Measurements from ENCODE around the gene WAC. TPM values are rescaled to one million over a fixed set of nuclear protein-coding genes. Genes with fewer than 3 reads are reported as not detected.
A peak's percentile ranks its signal among the peaks of the same experiment; 100 is the strongest.
"Not testable (repeated sequence)": the region's sequence is repeated elsewhere in the genome, so short reads cannot be mapped to it uniquely, and the experiment has no call there.

WAC gene
- polyA plus RNA-seq, 1 of the 3 experiments (the other 2 are of a cell fraction), result 31.1 TPM

- H3K9ac ChIP-seq; DNase-seq; H3F3A ChIP-seq (replicated peaks; ENCODE audit: insufficient read depth); H3K36me3 ChIP-seq (replicated peaks in 1 of 2; ENCODE audit: control insufficient read depth in 1 of 2, insufficient read depth in 2 of 2, low read length in 1 of 2); H3K4me2 ChIP-seq; H3K9me2 ChIP-seq; H3K4me3 ChIP-seq (ENCODE audit: low read depth in 2 of 2, low read length in 1 of 2); POLR2A ChIA-PET; H3K79me2 ChIP-seq (ENCODE audit: insufficient read depth); H3K27me3 ChIP-seq (ENCODE audit: insufficient read depth); H2AFZ ChIP-seq (ENCODE audit: low read depth); H3K27ac ChIP-seq (ENCODE audit: low read depth in 2 of 2, low read length in 1 of 2); H3K4me1 ChIP-seq (ENCODE audit: control insufficient read depth in 1 of 2, insufficient read depth in 2 of 2, low read depth in 1 of 2, low read length in 1 of 2); H4K20me1 ChIP-seq (ENCODE audit: insufficient read depth); H3K9me3 ChIP-seq: not testable (repeated sequence)
- WGBS (ENCODE audit: low lambda C conversion rate), result 33% methylated on average over 2 of the region's 2 CpGs
- CTCF ChIA-PET, result interaction anchor here (2.1 kb wide), 1 partner anchor 12 kb away, joined by 6 read pairs; no protein-coding TSS in a partner anchor
Measured at GRCh38 chr10:28490256-28490865, 42.6 kb upstream of the WAC start.

GRCh38 chr10:28492116-28492920 is 40.6 kb upstream of the WAC start:
- Histone ChIP-seq H3K36me3 (replicated peaks in 1 of 2; ENCODE audit: control insufficient read depth in 1 of 2, insufficient read depth in 2 of 2, low read length in 1 of 2) (no peaks in the 10 kb centered on the region), H3K4me1 (ENCODE audit: control insufficient read depth in 1 of 2, insufficient read depth in 2 of 2, low read depth in 1 of 2, low read length in 1 of 2) (peaks cover 0 to 2% of the 10 kb centered on the region in 2 experiments; a peak in 2 of 4 replicates), H3F3A (replicated peaks; ENCODE audit: insufficient read depth) (no peaks in the 10 kb centered on the region), H3K4me2 (no peak overlapping the region), H3K27ac (ENCODE audit: low read depth in 2 of 2, low read length in 1 of 2) (peak overlapping the region in 1 of 2 experiments; percentile 36; a peak in 2 of 4 replicates), H2AFZ (ENCODE audit: low read depth) (no peak overlapping the region), H4K20me1 (ENCODE audit: insufficient read depth) (no peaks in the 10 kb centered on the region), H3K79me2 (ENCODE audit: insufficient read depth) (no peaks in the 10 kb centered on the region), H3K9me2 (no peaks in the 10 kb centered on the region), H3K4me3 (ENCODE audit: low read depth in 2 of 2, low read length in 1 of 2) (no peak overlapping the region), H3K9me3 (no peaks in the 10 kb centered on the region), H3K27me3 (ENCODE audit: insufficient read depth) (no peaks in the 10 kb centered on the region), H3K9ac (no peak overlapping the region)
- peak; percentile 26 for DNase-seq
- WGBS (ENCODE audit: low lambda C conversion rate), result 58% methylated on average over 12 of the region's 12 CpGs
- no peak for TF ChIP-seq NRF1 (IDR thresholded peaks at IDR 0.05; ENCODE audit: low read depth, low read length)
- no peak for TF ChIP-seq TEAD4 (IDR thresholded peaks at IDR 0.05; ENCODE audit: borderline replicate concordance, insufficient read depth)
- TF ChIP-seq TAF1 (IDR thresholded peaks at IDR 0.05; ENCODE audit: borderline replicate concordance, low read depth, low read length), result no peak
- no peak for TF ChIP-seq GABPA (IDR thresholded peaks at IDR 0.05; ENCODE audit: low read depth)
- TF ChIP-seq GATA2 (CRISPR knock-in tag; IDR thresholded peaks at IDR 0.05), result no peak
- no peak for TF ChIP-seq EZH2phosphoT487 (IDR thresholded peaks at IDR 0.05; ENCODE audit: borderline replicate concordance, low read depth)
- TF ChIP-seq FOXJ3 (CRISPR knock-in tag; IDR thresholded peaks at IDR 0.05), result no peak
- ChIA-PET POLR2A (no interaction called here), CTCF (interaction anchor here (0.8 to 2.1 kb wide), 3 partner anchors 11 to 14 kb away, joined by 3 to 6 read pairs (median 4); no protein-coding TSS in a partner anchor)

- POLR2A ChIA-PET, result no interaction called here
- no peak overlapping the region for H3K27ac ChIP-seq (ENCODE audit: low read depth in 2 of 2, low read length in 1 of 2)
- no peak overlapping the region for H2AFZ ChIP-seq (ENCODE audit: low read depth)
- 34% methylated on average over 2 of the region's 2 CpGs for WGBS (ENCODE audit: low lambda C conversion rate)
- H4K20me1 ChIP-seq (ENCODE audit: insufficient read depth), result no peaks in the 10 kb centered on the region
- DNase-seq, result no peak
- H3K9me2 ChIP-seq, result no peaks in the 10 kb centered on the region
- no peaks in the 10 kb centered on the region for H3K36me3 ChIP-seq (replicated peaks in 1 of 2; ENCODE audit: control insufficient read depth in 1 of 2, insufficient read depth in 2 of 2, low read length in 1 of 2)
- H3K4me1 ChIP-seq (ENCODE audit: control insufficient read depth in 1 of 2, insufficient read depth in 2 of 2, low read depth in 1 of 2, low read length in 1 of 2), result peaks cover 0 to 2% of the 10 kb centered on the region in 2 experiments; a peak in 2 of 4 replicates
- no peaks in the 10 kb centered on the region for H3F3A ChIP-seq (replicated peaks; ENCODE audit: insufficient read depth)
- no peak overlapping the region for H3K4me3 ChIP-seq (ENCODE audit: low read depth in 2 of 2, low read length in 1 of 2)
- no peak overlapping the region for H3K4me2 ChIP-seq
- no peak overlapping the region for H3K9ac ChIP-seq
- CTCF ChIA-PET, result no interaction called here
- no peaks in the 10 kb centered on the region for H3K27me3 ChIP-seq (ENCODE audit: insufficient read depth)
- TF ChIP-seq FOXM1 (IDR thresholded peaks at IDR 0.05; ENCODE audit: low read depth), result no peak
- no peak for TF ChIP-seq GATA2 (CRISPR knock-in tag; IDR thresholded peaks at IDR 0.05)
- TF ChIP-seq SMC3 (IDR thresholded peaks at IDR 0.05; ENCODE audit: low read depth, low read length), result no peak
- no peak for TF ChIP-seq NFIC (IDR thresholded peaks at IDR 0.05; ENCODE audit: borderline replicate concordance)
- no peak for TF ChIP-seq PBX3 (IDR thresholded peaks at IDR 0.05)
- TF ChIP-seq TAF1 (IDR thresholded peaks at IDR 0.05; ENCODE audit: borderline replicate concordance, low read depth, low read length), result no peak
- no peak for TF ChIP-seq SIN3A (IDR thresholded peaks at IDR 0.05; ENCODE audit: borderline replicate concordance, low read depth, low read length)
- no peak for TF ChIP-seq EZH2phosphoT487 (IDR thresholded peaks at IDR 0.05; ENCODE audit: borderline replicate concordance, low read depth)
- no peak for TF ChIP-seq IRF3 (IDR thresholded peaks at IDR 0.05; ENCODE audit: low read depth, low read length)
- no peak for TF ChIP-seq JUND (IDR thresholded peaks at IDR 0.05)
- H3K79me2 ChIP-seq (ENCODE audit: insufficient read depth), result no peaks in the 10 kb centered on the region
- no peaks in the 10 kb centered on the region for H3K9me3 ChIP-seq
Measured at GRCh38 chr10:28494420-28494819, 38.5 kb upstream of the WAC start.

All from SK-N-SH (cell line).